ENCODE measurements around the gene ELN. TPM values are rescaled to one million over a fixed set of nuclear protein-coding genes. Genes with fewer than 3 reads are reported as not detected.

The ELN gene
- total RNA-seq, 1 experiment from 2014 or later: 0.37 TPM

DNA sequence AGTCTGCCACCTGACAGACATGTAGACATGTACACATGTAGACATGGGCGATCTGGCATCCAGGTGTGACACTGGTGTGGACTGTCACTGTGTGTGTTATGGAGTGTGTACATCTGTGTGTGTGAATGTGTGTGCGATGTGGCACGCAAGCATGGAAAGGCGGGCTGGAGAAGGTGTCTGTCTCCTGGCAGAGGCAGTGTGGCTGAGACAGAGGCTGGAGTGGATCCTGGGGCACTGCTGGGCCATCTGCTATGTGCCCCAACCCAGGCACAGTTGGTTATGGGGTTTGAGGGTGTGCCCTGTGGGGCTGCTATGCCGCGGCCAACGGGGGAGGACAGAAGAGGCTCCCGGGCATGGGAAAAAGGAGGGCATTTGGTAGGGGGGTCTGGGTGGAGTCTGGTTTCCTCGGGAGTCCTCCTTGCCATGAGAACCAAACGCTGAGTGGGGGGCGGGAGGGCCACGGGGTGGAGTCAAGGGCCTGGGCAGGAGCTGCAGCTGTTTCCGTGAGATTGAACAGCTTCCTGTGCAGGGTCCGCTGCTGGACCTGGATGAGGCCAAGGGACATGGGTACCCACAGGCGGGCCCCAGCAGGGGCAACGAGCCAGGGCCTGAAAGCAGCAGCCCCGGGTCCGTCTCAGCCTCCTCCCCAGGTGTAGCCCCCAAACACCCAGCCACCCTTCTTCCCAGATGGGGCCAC lies 1.3 kb downstream of the ELN start:
- no peak overlapping the region for H3K4me3 Mint-ChIP-seq
- peaks cover 16 to 53% of the 10 kb centered on the region in 2 experiments for H3K4me1 Mint-ChIP-seq
- no peak overlapping the region for H2BK12ac ChIP-seq (ENCODE audit: insufficient read length, low read depth, low read length)
- TF ChIP-seq CTCF (conservative IDR thresholded peaks at IDR 0.05): no peak
- H3K23me2 ChIP-seq (ENCODE audit: insufficient read length, low read depth, low read length, poor library complexity, severe bottlenecking): no peaks in the 10 kb centered on the region
- H2BK120ac ChIP-seq (ENCODE audit: low read depth, low read length, poor library complexity, severe bottlenecking): no peak overlapping the region
- H3K4me2 ChIP-seq (ENCODE audit: insufficient read depth, insufficient read length, low read length): no peak overlapping the region
- H4K8ac ChIP-seq (replicated peaks; ENCODE audit: insufficient read length, low read depth, low read length): no peak overlapping the region
- H3K9me3 Mint-ChIP-seq: no peaks in the 10 kb centered on the region
- H3K9me3 ChIP-seq (ENCODE audit: control insufficient read depth, low read depth, low read length): no peaks in the 10 kb centered on the region
- no CpG with 5 or more reads among the region's 18 CpGs for WGBS (ENCODE audit: extremely low coverage, insufficient read length, low lambda C conversion rate)
- no peaks in the 10 kb centered on the region for H3K27me3 ChIP-seq (ENCODE audit: insufficient read depth, low read length)
- H3K23ac ChIP-seq (ENCODE audit: insufficient read length, low read depth, low read length): no peak overlapping the region
- no peak overlapping the region for H3K27ac Mint-ChIP-seq
- H4K20me1 ChIP-seq (ENCODE audit: control insufficient read depth, insufficient read depth, insufficient read length): no peaks in the 10 kb centered on the region
- H3K9ac ChIP-seq (ENCODE audit: extremely low read depth, insufficient read length, low read length): no peak overlapping the region
- no peak overlapping the region for H3T11ph ChIP-seq (ENCODE audit: low read length)
- H3K4me1 ChIP-seq (ENCODE audit: insufficient read depth, low read length): peaks cover 4% of the 10 kb centered on the region; the same call in 1 of the 2 replicates
- no peak overlapping the region for H2AK5ac ChIP-seq (ENCODE audit: insufficient read length, low read length)
- H4K91ac ChIP-seq (ENCODE audit: insufficient read length, low read depth, low read length): no peak overlapping the region
- no peaks in the 10 kb centered on the region; a peak in 1 of 7 replicates for H3K36me3 Mint-ChIP-seq (ENCODE audit: insufficient read depth in 1 of 3, low read depth in 3 of 3)
- H3K18ac ChIP-seq (ENCODE audit: insufficient read length, low read depth, low read length): no peak overlapping the region
- H3K79me2 ChIP-seq (ENCODE audit: insufficient read depth, low read length): no peaks in the 10 kb centered on the region
- H2AFZ ChIP-seq (ENCODE audit: low read length): no peak overlapping the region
- H2BK15ac ChIP-seq (ENCODE audit: low read depth, low read length): no peak overlapping the region
- no peak overlapping the region for H4K5ac ChIP-seq (ENCODE audit: insufficient read length, low read depth, low read length)
- H2BK5ac ChIP-seq (ENCODE audit: insufficient read length, low read length): no peak overlapping the region
- H3K14ac ChIP-seq (ENCODE audit: insufficient read depth, low read length): no peak overlapping the region
- no peak for DNase-seq
- H3K27me3 Mint-ChIP-seq (ENCODE audit: low read depth): peaks cover 20% of the 10 kb centered on the region
- H3K79me1 ChIP-seq (ENCODE audit: insufficient read depth, low read depth, low read length, poor library complexity, severe bottlenecking): no peaks in the 10 kb centered on the region
- no peak overlapping the region for H3K56ac ChIP-seq (ENCODE audit: insufficient read length, low read depth, low read length)
- H3K4ac ChIP-seq (ENCODE audit: low read depth, low read length): no peak overlapping the region
- no peak overlapping the region for H3K27ac ChIP-seq (ENCODE audit: insufficient read length, low read depth, low read length)
- H2BK20ac ChIP-seq (ENCODE audit: low read depth, low read length, poor library complexity, severe bottlenecking): no peak overlapping the region
